SK-N-SH (cell line): Measurements from ENCODE around the gene CUX1.

Experiments
- CTCF ChIP-seq: fragments of 200-600 bp; sonication (generic); IDR thresholded peaks from 2 replicates; pipeline ENCODE4 v1.6.1; 2017; ENCODE audit warnings: antibody characterized with exemption, mild to moderate bottlenecking, moderate library complexity
- EP300 ChIP-seq, 2 experiments: IDR thresholded peaks; 2 replicates each; pipeline versions ENCODE4 v1.4.0 to v1.6.1; 2012; ENCODE audit warnings: borderline replicate concordance in 1 of 2, low read depth in 1 of 2, low read length in 1 of 2
- FOSL2 ChIP-seq: IDR thresholded peaks from 2 replicates; pipeline ENCODE4 v1.4.0; 2012; ENCODE audit warnings: low read depth, mild to moderate bottlenecking, moderate library complexity, borderline replicate concordance
- IRF3 ChIP-seq: fragments of 150-350 bp; IDR thresholded peaks from 2 replicates; pipeline ENCODE4 v1.6.1; 2016; ENCODE audit warnings: mild to moderate bottlenecking, low read depth, low read length
- JUND ChIP-seq: IDR thresholded peaks from 2 replicates; pipeline ENCODE4 v1.4.0; 2012
- MAX ChIP-seq: IDR thresholded peaks from 2 replicates; pipeline ENCODE4 v1.4.0; 2012; ENCODE audit warnings: low read depth
- NRF1 ChIP-seq: IDR thresholded peaks from 2 replicates; pipeline ENCODE4 v1.6.1; 2012; ENCODE audit warnings: low read depth, mild to moderate bottlenecking, low read length
- POLR2AphosphoS5 ChIP-seq: IDR thresholded peaks from 2 replicates; pipeline ENCODE4 v1.6.1; 2012; ENCODE audit warnings: low read depth, low read length
- RAD21 ChIP-seq: IDR thresholded peaks from 2 replicates; pipeline ENCODE4 v1.6.1; 2012; ENCODE audit warnings: mild to moderate bottlenecking, low read length
- TEAD4 ChIP-seq: IDR thresholded peaks from 2 replicates; pipeline ENCODE4 v1.4.0; 2012; ENCODE audit warnings: mild to moderate bottlenecking, borderline replicate concordance; ENCODE audit not compliant: insufficient read depth
- YY1 ChIP-seq: IDR thresholded peaks from 2 replicates; pipeline ENCODE4 v1.4.0; 2012; ENCODE audit warnings: low read depth, mild to moderate bottlenecking
- TF ChIP-seq, protein P1 (sequence below): IDR thresholded peaks from 2 replicates; pipeline ENCODE4 v1.6.1; 2012; ENCODE audit warnings: mild to moderate bottlenecking, low read depth, low read length, moderate library complexity

- TF ChIP-seq, protein P1, sequence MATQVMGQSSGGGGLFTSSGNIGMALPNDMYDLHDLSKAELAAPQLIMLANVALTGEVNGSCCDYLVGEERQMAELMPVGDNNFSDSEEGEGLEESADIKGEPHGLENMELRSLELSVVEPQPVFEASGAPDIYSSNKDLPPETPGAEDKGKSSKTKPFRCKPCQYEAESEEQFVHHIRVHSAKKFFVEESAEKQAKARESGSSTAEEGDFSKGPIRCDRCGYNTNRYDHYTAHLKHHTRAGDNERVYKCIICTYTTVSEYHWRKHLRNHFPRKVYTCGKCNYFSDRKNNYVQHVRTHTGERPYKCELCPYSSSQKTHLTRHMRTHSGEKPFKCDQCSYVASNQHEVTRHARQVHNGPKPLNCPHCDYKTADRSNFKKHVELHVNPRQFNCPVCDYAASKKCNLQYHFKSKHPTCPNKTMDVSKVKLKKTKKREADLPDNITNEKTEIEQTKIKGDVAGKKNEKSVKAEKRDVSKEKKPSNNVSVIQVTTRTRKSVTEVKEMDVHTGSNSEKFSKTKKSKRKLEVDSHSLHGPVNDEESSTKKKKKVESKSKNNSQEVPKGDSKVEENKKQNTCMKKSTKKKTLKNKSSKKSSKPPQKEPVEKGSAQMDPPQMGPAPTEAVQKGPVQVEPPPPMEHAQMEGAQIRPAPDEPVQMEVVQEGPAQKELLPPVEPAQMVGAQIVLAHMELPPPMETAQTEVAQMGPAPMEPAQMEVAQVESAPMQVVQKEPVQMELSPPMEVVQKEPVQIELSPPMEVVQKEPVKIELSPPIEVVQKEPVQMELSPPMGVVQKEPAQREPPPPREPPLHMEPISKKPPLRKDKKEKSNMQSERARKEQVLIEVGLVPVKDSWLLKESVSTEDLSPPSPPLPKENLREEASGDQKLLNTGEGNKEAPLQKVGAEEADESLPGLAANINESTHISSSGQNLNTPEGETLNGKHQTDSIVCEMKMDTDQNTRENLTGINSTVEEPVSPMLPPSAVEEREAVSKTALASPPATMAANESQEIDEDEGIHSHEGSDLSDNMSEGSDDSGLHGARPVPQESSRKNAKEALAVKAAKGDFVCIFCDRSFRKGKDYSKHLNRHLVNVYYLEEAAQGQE = no peak
- TF ChIP-seq CTCF (no peak), MAX (no peak), POLR2AphosphoS5 (no peak), TEAD4 (no peak), RAD21 (no peak), JUND (no peak), YY1 (no peak), NRF1 (no peak), FOSL2 (no peak), IRF3 (no peak), EP300 (IDR thresholded peaks at IDR 0.05; ENCODE audit: borderline replicate concordance in 1 of 2, low read depth in 1 of 2, low read length in 1 of 2) (no peak)
Observed at GRCh38 chr7:101885597-101885955, 68.2 kb downstream of the CUX1 start.
